IMR-90 (cell line): Measurements from ENCODE around the gene ACSL4. TPM values are rescaled to one million over a fixed set of nuclear protein-coding genes. Genes with fewer than 3 reads are reported as not detected.

ENCODE experiments used
- ATAC-seq: fragments of 200-7000 bp; cut with Tn5 transposase; 2 replicates; pipeline ENCODE4 v1.9.1; 2020; ENCODE audit warnings: low read depth, mild to moderate bottlenecking, moderate library complexity
- BruUV-seq: library from RNA; stranded (reverse); fragments of 400-500 nt; replicated peaks from 2 replicates; lab custom pipeline; 2021; lab: Mats Ljungman, UMichigan
- CTCF ChIA-PET: fragments of 300-600 bp; formaldehyde crosslinking; extraction: SDS; loops from one replicate; lab custom pipeline; 2021; ENCODE audit warnings: antibody characterized with exemption; lab: Yijun Ruan, JAX
- POLR2A ChIA-PET: fragments of 300-600 bp; sonication (Branson Sonifier 250); formaldehyde crosslinking; loops from one replicate; lab custom pipeline; 2022; ENCODE audit warnings: antibody characterized with exemption; ENCODE audit not compliant: unreplicated experiment; lab: Charles Lee
- DNase-seq: peaks from one replicate; pipeline ENCODE4 v3.0.0; 2013
- H2AFZ ChIP-seq: replicated peaks from 2 replicates; pipeline ENCODE3; 2013; ENCODE audit warnings: low read length, mild to moderate bottlenecking; ENCODE audit not compliant: poor library complexity
- H2AK5ac ChIP-seq: 2 replicates; pipeline ENCODE4 v1.6.1; 2013; ENCODE audit warnings: low read depth, low read length, inconsistent platforms
- H2AK9ac ChIP-seq: replicated peaks from 2 replicates; pipeline ENCODE3; 2013; ENCODE audit warnings: mild to moderate bottlenecking, low read depth, low read length, moderate library complexity; ENCODE audit not compliant: poor library complexity
- H2BK120ac ChIP-seq: 2 replicates; pipeline ENCODE4 v1.6.1; 2013; ENCODE audit warnings: low read depth, low read length, inconsistent platforms
- H2BK15ac ChIP-seq: 3 replicates; pipeline ENCODE4 v1.6.1; 2013; ENCODE audit warnings: low read depth, low read length, inconsistent platforms
- H2BK20ac ChIP-seq: 2 replicates; pipeline ENCODE4 v1.6.1; 2013; ENCODE audit warnings: low read depth, mild to moderate bottlenecking, inconsistent platforms, low read length, moderate library complexity
- H2BK5ac ChIP-seq: 2 replicates; pipeline ENCODE4 v1.6.1; 2013; ENCODE audit warnings: mild to moderate bottlenecking, low read depth, low read length, inconsistent platforms; ENCODE audit not compliant: poor library complexity, severe bottlenecking
- H3K14ac ChIP-seq: replicated peaks from 2 replicates; pipeline ENCODE4 v1.6.1; 2013; ENCODE audit warnings: low read depth, low read length, inconsistent platforms
- H3K18ac ChIP-seq: 2 replicates; pipeline ENCODE4 v1.6.1; 2013; ENCODE audit warnings: low read depth, low read length, control low read depth
- H3K23ac ChIP-seq: 2 replicates; pipeline ENCODE4 v1.6.1; 2013; ENCODE audit warnings: low read depth, low read length, inconsistent platforms
- H3K27ac ChIP-seq: 2 replicates; pipeline ENCODE4 v1.5.1; 2013; ENCODE audit warnings: mild to moderate bottlenecking, control low read depth, low read length; ENCODE audit not compliant: insufficient read depth
- H3K27me3 ChIP-seq: 2 replicates; pipeline ENCODE4 v1.6.1; 2013; ENCODE audit warnings: low read length; ENCODE audit not compliant: control insufficient read depth, insufficient read depth
- H3K36me3 ChIP-seq: 2 replicates; pipeline ENCODE4 v1.6.1; 2013; ENCODE audit warnings: low read length, mixed read lengths; ENCODE audit not compliant: control insufficient read depth, insufficient read depth
- H3K4ac ChIP-seq: 2 replicates; pipeline ENCODE4 v1.6.1; 2013; ENCODE audit warnings: low read depth, low read length, inconsistent platforms
- H3K4me1 ChIP-seq: 2 replicates; pipeline ENCODE4 v1.6.1; 2013; ENCODE audit warnings: low read length, mixed read lengths; ENCODE audit not compliant: control insufficient read depth, insufficient read depth
- H3K4me2 ChIP-seq: 2 replicates; pipeline ENCODE4 v1.6.1; 2013; ENCODE audit warnings: low read depth, mild to moderate bottlenecking, control low read depth, low read length, moderate library complexity
- H3K4me3 ChIP-seq: 2 replicates; pipeline ENCODE4 v1.5.1; 2013; ENCODE audit warnings: low read depth, mild to moderate bottlenecking, control low read depth, low read length, moderate library complexity; ENCODE audit not compliant: insufficient read depth
- H3K56ac ChIP-seq: 2 replicates; pipeline ENCODE4 v1.6.1; 2013; ENCODE audit warnings: low read length, inconsistent platforms; ENCODE audit not compliant: insufficient read depth; ENCODE audit errors: extremely low read depth
- H3K79me1 ChIP-seq, 2 experiments: 2 replicates each; pipeline ENCODE4 v1.6.1; 2013; ENCODE audit warnings: low read length in 2 of 2, inconsistent platforms in 1 of 2, low read depth in 1 of 2
- H3K9ac ChIP-seq: 2 replicates; pipeline ENCODE4 v1.6.1; 2013; ENCODE audit warnings: low read depth, low read length, control low read depth
- H3K9me1 ChIP-seq: 2 replicates; pipeline ENCODE4 v1.6.1; 2013; ENCODE audit warnings: low read length, inconsistent platforms; ENCODE audit not compliant: insufficient read depth
- H3K9me3 ChIP-seq: 2 replicates; pipeline ENCODE4 v1.6.1; 2013; ENCODE audit warnings: low read length; ENCODE audit not compliant: control insufficient read depth, insufficient read depth
- H4K20me1 ChIP-seq: 2 replicates; pipeline ENCODE4 v1.6.1; 2013; ENCODE audit warnings: low read length, inconsistent platforms; ENCODE audit not compliant: insufficient read depth
- H4K5ac ChIP-seq: 2 replicates; pipeline ENCODE4 v1.6.1; 2013; ENCODE audit warnings: mild to moderate bottlenecking, low read depth, low read length, control low read depth
- H4K8ac ChIP-seq, 2 experiments: 2 replicates each; pipeline ENCODE4 v1.6.1; 2013; ENCODE audit warnings: low read depth in 2 of 2, low read length in 2 of 2, control low read depth in 1 of 2, inconsistent platforms in 1 of 2
- H4K91ac ChIP-seq: 2 replicates; pipeline ENCODE4 v1.6.1; 2013; ENCODE audit warnings: low read depth, low read length, inconsistent platforms; ENCODE audit not compliant: insufficient read depth
- BHLHE40 ChIP-seq: fragments of 150-350 bp; IDR thresholded peaks from 2 replicates; pipeline ENCODE4 v1.6.1; 2016; ENCODE audit warnings: mild to moderate bottlenecking, low read depth, low read length
- CEBPB ChIP-seq: IDR thresholded peaks from 2 replicates; pipeline ENCODE4 v1.6.1; 2012; ENCODE audit warnings: low read depth, low read length, improper control_type of control experiment
- CHD1 ChIP-seq: IDR thresholded peaks from 2 replicates; pipeline ENCODE4 v1.6.1; 2012; ENCODE audit warnings: low read depth, low read length, improper control_type of control experiment
- CTCF ChIP-seq: conservative IDR thresholded peaks from 2 replicates; pipeline ENCODE4 v1.5.1; 2012; ENCODE audit warnings: mild to moderate bottlenecking, low read depth, low read length, improper control_type of control experiment
- ELK1 ChIP-seq: fragments of 150-350 bp; IDR thresholded peaks from 2 replicates; pipeline ENCODE4 v1.6.1; 2016; ENCODE audit warnings: low read depth, mild to moderate bottlenecking, low read length, moderate library complexity, borderline replicate concordance
- FOS ChIP-seq: fragments of 150-350 bp; IDR thresholded peaks from 2 replicates; pipeline ENCODE4 v1.6.1; 2016; ENCODE audit warnings: low read depth, low read length
- MAFK ChIP-seq: IDR thresholded peaks from 2 replicates; pipeline ENCODE4 v1.6.1; 2012; ENCODE audit warnings: low read depth, low read length, improper control_type of control experiment
- MAZ ChIP-seq: IDR thresholded peaks from 2 replicates; pipeline ENCODE4 v1.6.1; 2012; ENCODE audit warnings: low read depth, mild to moderate bottlenecking, low read length, improper control_type of control experiment, moderate library complexity, borderline replicate concordance
- MXI1 ChIP-seq: IDR thresholded peaks from 2 replicates; pipeline ENCODE4 v1.6.1; 2012; ENCODE audit warnings: low read depth, mild to moderate bottlenecking, low read length, moderate library complexity, borderline replicate concordance
- NFE2L2 ChIP-seq: fragments of 150-350 bp; IDR thresholded peaks from 2 replicates; pipeline ENCODE4 v1.6.1; 2016; ENCODE audit warnings: low read depth, mild to moderate bottlenecking, low read length
- POLR2A ChIP-seq: IDR thresholded peaks from 2 replicates; pipeline ENCODE4 v1.6.1; 2012; ENCODE audit warnings: mild to moderate bottlenecking, low read depth, low read length
- RAD21 ChIP-seq: IDR thresholded peaks from 2 replicates; pipeline ENCODE4 v1.6.1; 2012; ENCODE audit warnings: low read length, improper control_type of control experiment
- RCOR1 ChIP-seq: IDR thresholded peaks from 2 replicates; pipeline ENCODE4 v1.6.1; 2012; ENCODE audit warnings: mild to moderate bottlenecking, low read length, improper control_type of control experiment; ENCODE audit not compliant: insufficient replicate concordance
- RFX5 ChIP-seq: IDR thresholded peaks from 2 replicates; pipeline ENCODE4 v1.8.0; 2012; ENCODE audit warnings: low read depth, mild to moderate bottlenecking, low read length, moderate library complexity
- SMC3 ChIP-seq: fragments of 150-350 bp; IDR thresholded peaks from 2 replicates; pipeline ENCODE4 v1.6.1; 2016; ENCODE audit warnings: low read depth, mild to moderate bottlenecking, antibody characterized with exemption, low read length, moderate library complexity
- USF2 ChIP-seq: fragments of 150-350 bp; IDR thresholded peaks from 2 replicates; pipeline ENCODE4 v1.6.1; 2017; ENCODE audit warnings: mild to moderate bottlenecking, antibody characterized with exemption, low read length, low read depth
- dilution Hi-C: fragments of 300-500 bp; cut with HindIII; formaldehyde crosslinking; loops from one replicate; pipeline ENCODE4 v1.14.3; 2018; ENCODE audit warnings: low sequenced_read_pairs; ENCODE audit not compliant: unreplicated experiment
- in situ Hi-C: fragments of 300-500 bp; cut with MboI; formaldehyde crosslinking; loops from 3 replicates; pipeline ENCODE4 v1.14.3; 2019; ENCODE audit warnings: low sequenced_read_pairs, inconsistent platforms, mixed read lengths
- intact Hi-C: fragments of 100-400 bp; cut with micrococcal nuclease; formaldehyde crosslinking; loops from 2 replicates; pipeline ENCODE4 v1.10.0; 2022
- polyA plus RNA-seq, 3 experiments: library from polyadenylated mRNA; depleted of rRNA; stranded (reverse); fragments of >200 nt; gene quantifications; 2 replicates each; pipeline ENCODE4 v1.2.3, GENCODE V29; 2012; ENCODE audit warnings: low replicate concordance in 1 of 3
- total RNA-seq: library from RNA; depleted of rRNA; stranded (reverse); fragments of >200 nt; gene quantifications from 2 replicates; pipeline ENCODE4 v1.2.3, GENCODE V29; 2012

The ACSL4 gene
- total and polyA plus RNA-seq, 2 of the 4 experiments (the other 2 are of a cell fraction), result 29.6 to 59.7 TPM

- no peak for DNase-seq
- BruUV-seq, result no TSS peak
- Histone ChIP-seq H3K9me3 (no peaks in the 10 kb centered on the region), H2AFZ (no peak overlapping the region), H3K79me1 (peaks cover 0 to 3% of the 10 kb centered on the region in 2 experiments; a peak in 1 of 4 replicates), H4K20me1 (peaks cover 22% of the 10 kb centered on the region), H2AK5ac (no peak overlapping the region), H3K4me3 (no peak overlapping the region), H3K23ac (no peak overlapping the region), H2BK120ac (no peak overlapping the region), H3K27ac (no peak overlapping the region), H3K4ac (no peak overlapping the region), H3K14ac (no peak overlapping the region), H2BK5ac (no peak overlapping the region), H4K5ac (no peak overlapping the region), H4K91ac (no peak overlapping the region), H3K56ac (no peak overlapping the region), H2BK15ac (no peak overlapping the region), H2BK20ac (no peak overlapping the region), H3K18ac (no peak overlapping the region), H3K4me2 (no peak overlapping the region), H2AK9ac (no peak overlapping the region), H3K9me1 (peaks cover 2% of the 10 kb centered on the region; the same call in 1 of the 2 replicates), H3K36me3 (no peaks in the 10 kb centered on the region), H3K4me1 (peaks cover 2% of the 10 kb centered on the region; the same call in 1 of the 2 replicates), H3K9ac (no peak overlapping the region), H4K8ac (no peak overlapping the region), H3K27me3 (no peaks in the 10 kb centered on the region; the same call in 1 of the 2 replicates)
- CTCF ChIA-PET, result interaction anchor here (1.0 kb wide), 1 partner anchor 8 kb away, joined by 3 read pairs; no protein-coding TSS in a partner anchor
- dilution Hi-C loops, result no loop called here
- in situ Hi-C loops, result loop anchor here (25.0 kb wide), 1 partner anchor 708 kb away; no protein-coding TSS in a partner anchor
- ATAC-seq, result no peak
- POLR2A ChIA-PET, result no interaction called here
- intact Hi-C loops, result no loop called here
- TF ChIP-seq RAD21 (no peak), FOS (no peak), RCOR1 (no peak), MXI1 (no peak), CHD1 (no peak), CEBPB (no peak), ELK1 (no peak), POLR2A (no peak), CTCF (no peak), USF2 (no peak), RFX5 (no peak), NFE2L2 (no peak), BHLHE40 (no peak), MAFK (no peak), SMC3 (no peak), MAZ (no peak)
Observed at GRCh38 chrX:109704563-109704962, 28.5 kb downstream of the ACSL4 start.
